Measurements from ENCODE around the gene CD300E. TPM values are rescaled to one million over a fixed set of nuclear protein-coding genes. Genes with fewer than 3 reads are reported as not detected.
A peak's percentile ranks its signal among the peaks of the same experiment; 100 is the strongest.

The CD300E gene
- total and polyA plus RNA-seq, 2 of the 13 experiments (the other 11 are each of a cell fraction or from before 2014, with no cell fraction given), result not detected

- TF ChIP-seq MED13 (CRISPR knock-in tag; IDR thresholded peaks at IDR 0.05) (peak; percentile 100), RFXANK (CRISPR knock-in tag; IDR thresholded peaks at IDR 0.05) (peak; percentile 97), ZBTB33 (CRISPR knock-in tag; IDR thresholded peaks at IDR 0.05) (peak; percentile 92), CBFB (CRISPR knock-in tag; IDR thresholded peaks at IDR 0.05) (peak; percentile 99), MLLT10 (CRISPR knock-in tag; IDR thresholded peaks at IDR 0.05) (peak; percentile 97), NFRKB (IDR thresholded peaks at IDR 0.05) (no peak), ZNF18 (CRISPR knock-in tag; IDR thresholded peaks at IDR 0.05; ENCODE audit: insufficient replicate concordance) (peak; percentile 99), NFATC3 (CRISPR knock-in tag; IDR thresholded peaks at IDR 0.05) (peak; percentile 100), DPF2 (CRISPR knock-in tag; IDR thresholded peaks at IDR 0.05; ENCODE audit: borderline replicate concordance, low read depth) (no peak), ARNT (IDR thresholded peaks at IDR 0.05) (no peak), RCOR2 (CRISPR knock-in tag; IDR thresholded peaks at IDR 0.05) (peak; percentile 89), SALL2 (CRISPR knock-in tag; IDR thresholded peaks at IDR 0.05) (peak; percentile 100), ZNF414 (CRISPR knock-in tag; IDR thresholded peaks at IDR 0.05) (peak; percentile 100), ZNF510 (CRISPR knock-in tag; IDR thresholded peaks at IDR 0.05; ENCODE audit: low read depth) (peak; percentile 100), PHF8 (CRISPR knock-in tag; IDR thresholded peaks at IDR 0.05) (peak; percentile 74; the same call in 1 of the 2 replicates), PREB (CRISPR knock-in tag; IDR thresholded peaks at IDR 0.05) (peak; percentile 99), GATAD2A (CRISPR knock-in tag; IDR thresholded peaks at IDR 0.05) (peak; percentile 93), ATF4 (CRISPR knock-in tag; IDR thresholded peaks at IDR 0.05) (peak in 1 of 2 experiments; percentile 95; a peak in 2 of 4 replicates), MNT (IDR thresholded peaks at IDR 0.05) (peak; percentile 79), AKAP8 (CRISPR knock-in tag; IDR thresholded peaks at IDR 0.05) (peak; percentile 99), ZNF678 (CRISPR knock-in tag; IDR thresholded peaks at IDR 0.05) (peak; percentile 100), ISL2 (CRISPR knock-in tag; IDR thresholded peaks at IDR 0.05) (peak; percentile 98)
These were observed 47.7 kb upstream of the CD300E start (continued) for GRCh38 chr17:74671031-74671771.

Data from HepG2 (cell line).